ENCODE measurements around the gene COPS6.

Gene COPS6

DNA sequence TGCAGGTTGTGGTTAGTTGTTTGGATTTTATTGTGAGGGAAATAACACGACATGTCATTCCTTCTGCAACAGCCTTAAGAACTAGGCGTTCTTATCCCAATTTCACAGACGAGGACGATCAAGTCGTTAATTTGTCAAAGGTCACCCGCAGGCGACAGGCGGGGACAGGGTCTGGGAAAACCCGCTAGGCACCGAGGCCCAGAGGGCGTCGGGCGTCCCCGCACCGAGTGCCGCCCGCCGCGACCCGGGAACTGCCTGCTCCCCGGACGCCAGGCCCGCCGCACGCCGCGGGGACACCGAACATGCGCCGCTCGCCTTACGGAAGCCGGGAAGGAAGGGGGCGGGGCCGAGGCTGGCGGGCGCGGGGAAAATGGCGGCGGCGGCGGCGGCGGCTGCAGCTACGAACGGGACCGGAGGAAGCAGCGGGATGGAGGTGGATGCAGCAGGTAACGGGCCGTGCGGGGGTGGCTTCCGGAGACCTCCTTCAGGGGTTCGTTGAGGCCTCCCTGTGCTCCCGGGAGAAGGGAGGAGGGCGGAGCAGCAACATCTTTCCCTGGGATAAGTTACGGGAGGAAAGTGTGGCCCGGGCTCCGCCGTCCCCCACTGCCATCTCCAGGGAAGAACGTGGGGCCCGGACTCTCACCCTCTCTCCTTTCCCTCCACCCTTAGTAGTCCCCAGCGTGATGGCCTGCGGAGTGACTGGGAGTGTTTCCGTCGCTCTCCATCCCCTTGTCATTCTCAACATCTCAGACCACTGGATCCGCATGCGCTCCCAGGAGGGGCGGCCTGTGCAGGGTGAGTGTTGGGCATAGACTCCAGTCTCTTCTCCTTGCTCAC lies at the start of gene COPS6:
TSS of gene COPS6 (plus strand) at position 349 of the 837 bp plus-strand sequence. CDS start at position 371, 22 bp downstream.
- DNase-seq = peak; percentile 72

DNA sequence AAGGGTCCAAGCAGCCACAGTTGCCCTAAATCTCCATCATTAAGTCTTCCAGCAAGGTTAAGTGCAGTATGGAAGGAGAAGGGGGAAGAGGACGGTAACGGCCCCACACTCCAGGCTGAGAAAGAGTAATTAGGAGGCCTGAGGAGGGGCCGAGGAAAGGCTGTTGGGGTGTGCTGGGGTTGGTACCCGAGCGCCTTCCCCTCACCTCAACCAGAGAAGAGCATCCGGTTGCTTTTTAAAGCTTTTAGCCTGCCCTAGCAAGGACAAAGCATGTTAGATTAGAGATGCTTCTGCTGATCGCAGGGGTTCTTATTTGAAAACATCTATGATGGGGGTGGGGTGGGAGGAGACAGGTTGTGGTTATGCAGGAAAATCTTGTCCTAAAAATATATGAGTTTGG lies 48.2 kb upstream of the COPS6 start:
- DNase-seq = no peak

DNA sequence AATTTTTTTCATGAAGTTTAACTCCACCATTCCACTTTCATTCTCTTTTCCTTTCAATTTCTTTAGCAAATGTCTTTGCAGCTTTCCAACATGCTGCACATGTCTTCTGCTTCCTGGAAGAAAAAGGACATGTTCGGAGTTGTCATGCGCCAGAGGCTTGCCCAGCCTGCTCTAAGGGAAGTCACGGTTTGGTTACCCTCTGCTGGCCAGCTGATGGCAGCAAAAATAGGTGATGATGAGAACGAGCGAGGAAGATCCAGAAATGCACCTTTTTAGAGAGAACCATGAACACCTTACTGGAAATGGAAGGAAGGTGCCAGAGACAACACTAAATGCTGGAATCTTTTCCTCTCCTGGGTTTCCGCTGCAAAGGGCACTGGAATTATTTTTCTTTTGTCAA lies 44.1 kb upstream of the COPS6 start:
- no peak for DNase-seq

DNA sequence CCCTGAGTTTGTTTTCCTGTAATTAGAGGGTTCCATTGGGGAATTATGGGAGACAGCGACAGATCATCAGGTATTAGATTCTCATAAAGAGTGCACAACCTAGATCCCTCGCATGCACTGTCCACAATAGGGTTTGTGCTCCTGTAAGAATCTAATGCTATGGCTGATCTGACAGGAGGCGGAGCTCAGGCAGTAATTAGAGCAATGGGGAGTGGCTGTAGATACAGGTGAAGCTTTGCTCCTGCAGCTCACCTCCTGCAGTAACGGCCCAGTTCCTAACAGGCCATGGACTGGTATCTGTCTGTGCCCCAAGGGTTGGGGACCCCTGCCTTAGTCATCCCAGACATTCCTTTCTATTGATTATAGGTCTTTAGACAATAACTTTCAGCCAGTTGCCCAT lies 40.1 kb upstream of the COPS6 start:
- DNase-seq = no peak

DNA sequence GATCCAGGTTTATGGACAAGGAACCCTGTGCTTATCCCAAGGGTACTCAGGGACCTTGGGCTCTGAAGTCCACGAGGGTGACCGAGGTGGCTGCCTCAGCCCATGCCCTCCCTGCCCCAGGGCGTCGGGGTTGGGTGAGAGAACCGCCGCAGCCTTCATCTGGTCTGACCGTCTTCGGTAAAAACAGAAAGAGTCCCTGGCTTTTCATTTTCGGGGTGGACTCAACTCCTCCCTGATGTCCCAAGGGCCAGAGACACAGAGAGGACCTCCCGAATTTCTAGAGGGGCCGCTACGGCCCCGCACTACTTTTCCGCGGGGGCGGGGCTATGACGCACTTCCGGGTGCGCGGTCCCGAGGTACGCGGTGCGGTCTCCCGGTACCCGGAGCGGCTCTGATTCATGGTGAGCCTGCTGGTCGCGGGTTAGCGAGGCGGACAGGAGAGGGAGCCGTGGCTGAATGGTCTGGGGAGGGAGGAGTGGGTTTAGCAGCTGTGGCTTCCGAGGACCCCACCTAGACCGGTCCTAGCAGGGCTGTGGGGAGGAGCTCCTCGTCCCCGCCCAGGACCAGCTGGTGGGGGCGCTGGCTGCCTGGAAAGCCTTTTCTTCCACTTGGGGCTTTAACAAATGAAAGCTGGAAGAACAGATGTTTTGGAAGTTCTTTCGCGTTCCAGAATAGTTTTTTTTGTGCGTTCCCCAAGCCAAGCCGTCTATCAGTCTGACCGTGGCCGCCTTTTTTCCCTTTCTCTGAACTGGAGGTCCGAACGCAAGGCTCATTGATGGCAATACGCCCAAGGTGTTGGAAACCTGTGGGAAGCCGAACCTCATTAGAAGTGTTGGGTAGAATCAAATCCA lies 39.1 kb upstream of the COPS6 start, which contains the start of gene ZSCAN21:
TSS of gene ZSCAN21 (plus strand) at position 334 of the 851 bp plus-strand sequence. CDS start 7,233 bp downstream, outside the sequence.
- peak; percentile 79 for DNase-seq

DNA sequence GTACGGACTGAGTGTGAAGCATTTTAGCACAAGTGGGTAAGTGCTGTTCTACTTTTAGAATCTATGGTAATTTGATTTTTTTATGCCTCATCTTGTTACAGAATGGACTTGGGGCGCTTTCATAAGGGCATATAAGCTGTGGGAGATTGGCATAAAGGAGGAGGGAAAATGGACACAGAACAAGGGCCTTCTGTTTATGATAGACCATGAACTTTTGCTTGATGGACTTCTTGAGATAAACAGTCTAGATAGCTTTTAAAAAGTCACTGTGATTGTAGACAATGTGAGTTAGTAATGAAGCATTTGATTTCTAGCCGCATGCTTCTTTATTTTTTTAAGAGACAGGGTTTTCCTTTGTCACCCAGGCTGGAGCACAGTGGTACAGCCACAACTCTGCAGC lies 37.2 kb upstream of the COPS6 start:
- no peak for DNase-seq

DNA sequence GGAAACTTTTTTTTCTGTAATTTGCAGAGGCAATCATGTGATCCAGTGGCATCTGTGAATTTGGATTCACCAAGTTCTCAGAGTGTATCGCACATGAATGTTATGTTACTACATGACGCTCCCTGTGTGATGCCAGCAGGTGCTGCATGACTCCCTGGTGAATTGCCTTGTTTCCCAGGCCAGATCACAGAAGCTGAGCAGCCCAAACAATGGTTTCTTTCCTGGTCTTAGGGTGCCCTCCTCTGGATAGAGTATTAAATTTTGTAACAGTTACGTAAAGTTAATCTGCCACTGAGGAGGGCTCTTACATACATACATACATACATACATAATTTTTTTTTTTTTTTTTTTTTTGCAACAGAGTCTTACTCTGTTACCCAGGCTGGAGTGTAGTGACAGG lies 35.6 kb upstream of the COPS6 start:
- peak; percentile 51 for DNase-seq

DNA sequence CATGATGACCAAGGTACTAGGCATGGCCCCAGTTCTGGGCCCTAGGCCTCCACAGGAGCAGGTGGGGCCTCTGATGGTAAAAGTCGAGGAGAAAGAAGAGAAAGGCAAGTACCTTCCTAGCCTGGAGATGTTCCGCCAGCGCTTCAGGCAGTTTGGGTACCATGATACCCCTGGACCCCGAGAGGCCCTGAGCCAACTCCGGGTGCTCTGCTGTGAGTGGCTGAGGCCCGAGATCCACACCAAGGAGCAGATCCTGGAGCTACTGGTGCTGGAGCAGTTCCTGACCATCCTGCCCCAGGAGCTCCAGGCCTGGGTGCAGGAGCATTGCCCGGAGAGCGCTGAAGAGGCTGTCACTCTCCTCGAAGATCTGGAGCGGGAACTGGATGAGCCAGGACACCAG lies 31.8 kb upstream of the COPS6 start:
- no peak for DNase-seq

DNA sequence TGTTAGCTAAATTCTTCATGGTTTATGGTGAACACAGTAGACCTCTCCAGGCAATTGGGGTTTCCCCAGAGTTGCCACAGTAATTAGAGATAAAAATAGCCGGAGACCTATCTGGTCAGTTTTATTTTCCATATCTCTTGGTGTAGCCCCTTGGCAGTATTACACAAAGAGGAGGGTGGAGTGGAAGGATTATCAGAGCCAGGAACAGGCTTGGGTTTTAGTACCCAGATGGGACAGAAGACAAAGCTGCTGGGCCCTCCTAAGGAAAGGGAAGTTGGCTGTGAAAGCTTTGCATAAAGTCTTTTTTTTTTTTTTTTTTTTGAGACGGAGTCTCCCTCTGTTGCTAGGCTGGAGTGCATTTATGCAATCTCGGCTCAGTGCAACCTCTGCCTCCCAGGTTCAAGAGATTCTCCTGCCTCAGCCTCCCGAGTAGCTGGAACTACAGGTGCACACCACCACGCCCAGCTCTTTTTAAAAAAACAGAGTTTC lies 29.5 kb upstream of the COPS6 start:
- no peak for DNase-seq

DNA sequence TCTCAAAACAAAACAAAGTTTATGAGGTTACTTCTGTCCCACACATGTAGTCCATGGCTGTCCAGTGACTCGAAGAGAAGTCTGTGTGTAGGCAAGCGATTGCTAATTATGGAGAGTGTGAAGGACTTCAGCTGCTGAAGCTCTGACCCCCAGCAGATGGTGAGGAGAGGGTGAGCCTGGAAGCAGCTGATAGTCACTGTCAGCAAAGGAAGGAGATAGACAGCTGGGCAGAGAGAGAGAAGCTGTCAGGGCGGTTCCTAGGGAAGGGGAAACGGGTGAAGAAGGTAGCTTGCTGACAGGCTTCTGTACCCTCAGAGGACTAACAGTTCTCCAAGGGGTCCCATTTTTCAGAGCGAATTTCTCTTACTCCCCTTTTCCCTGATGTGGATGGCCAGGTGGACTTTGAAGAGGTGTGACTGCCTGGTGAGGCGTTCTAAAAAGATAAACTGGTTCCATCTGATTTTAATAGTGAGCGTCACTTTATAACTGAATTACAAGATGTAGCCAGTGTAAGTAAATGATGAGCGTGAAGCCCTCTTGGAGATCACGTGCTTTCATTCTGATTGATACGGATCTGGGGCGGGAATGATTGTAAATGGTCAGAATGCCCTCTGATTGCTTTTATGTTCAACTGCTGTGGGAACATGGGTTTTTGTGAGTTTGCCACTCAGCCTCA lies 27.1 kb upstream of the COPS6 start:
- DNase-seq = no peak

DNA sequence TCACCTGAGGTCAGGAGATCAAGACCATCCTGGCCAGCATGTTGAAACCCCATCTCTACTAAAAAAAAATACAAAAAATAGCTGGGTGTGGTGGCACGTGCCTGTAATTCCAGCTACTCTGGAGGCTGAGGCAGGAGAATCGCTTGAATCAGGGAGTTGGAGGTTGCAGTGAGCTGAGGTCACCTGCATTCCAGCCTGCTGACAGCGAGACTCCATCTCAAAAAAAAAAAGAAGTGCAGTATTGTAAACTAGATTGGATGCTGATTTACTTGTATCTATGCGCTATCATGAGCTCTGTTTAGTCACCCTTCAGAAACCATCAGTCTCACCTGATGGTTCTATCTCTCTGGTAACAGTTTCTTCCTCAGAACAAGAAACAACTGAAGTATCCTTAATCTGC lies 25.4 kb upstream of the COPS6 start:
- DNase-seq = no peak

DNA sequence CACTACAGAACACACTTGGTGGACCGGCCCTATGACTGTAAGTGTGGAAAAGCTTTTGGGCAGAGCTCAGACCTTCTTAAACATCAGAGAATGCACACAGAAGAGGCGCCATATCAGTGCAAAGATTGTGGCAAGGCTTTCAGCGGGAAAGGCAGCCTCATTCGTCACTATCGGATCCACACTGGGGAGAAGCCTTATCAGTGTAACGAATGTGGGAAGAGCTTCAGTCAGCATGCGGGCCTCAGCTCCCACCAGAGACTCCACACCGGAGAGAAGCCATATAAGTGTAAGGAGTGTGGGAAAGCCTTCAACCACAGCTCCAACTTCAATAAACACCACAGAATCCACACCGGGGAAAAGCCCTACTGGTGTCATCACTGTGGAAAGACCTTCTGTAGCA lies 24.6 kb upstream of the COPS6 start:
- DNase-seq = no peak

DNA sequence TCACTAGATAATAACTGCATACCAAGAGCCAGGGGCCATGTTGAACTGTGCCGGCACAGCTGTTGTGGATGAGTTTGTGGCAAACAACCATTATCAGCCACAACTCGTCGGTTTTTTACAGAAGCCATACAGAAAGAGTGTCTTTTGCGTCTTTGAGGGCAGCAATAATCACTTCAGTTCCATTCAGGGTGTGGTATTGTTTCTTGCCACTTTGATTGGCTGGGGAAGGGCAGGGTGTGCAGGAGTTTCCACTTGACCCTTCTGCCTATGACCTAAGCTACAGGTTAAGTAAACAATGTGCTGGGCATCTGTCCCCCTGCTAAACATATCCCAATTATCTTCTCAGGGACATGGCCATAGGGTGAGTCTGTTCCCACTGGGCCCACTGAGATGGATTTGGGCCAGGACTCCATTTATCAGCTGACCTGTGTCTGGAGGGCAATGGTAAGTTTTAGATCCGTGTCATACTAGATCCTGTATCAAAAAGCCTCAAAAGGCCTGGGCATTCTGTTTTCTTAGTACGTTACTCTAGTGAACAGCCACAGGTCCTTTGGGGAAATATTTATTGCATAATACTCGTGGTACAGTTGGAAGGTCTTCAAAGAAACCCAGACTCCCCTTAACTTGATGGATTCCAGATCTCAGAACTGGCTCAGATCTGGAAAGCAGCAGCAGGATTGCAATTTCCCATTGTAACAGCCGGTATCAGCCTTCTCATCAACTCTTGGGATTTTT lies 23.1 kb upstream of the COPS6 start:
- no peak for DNase-seq

DNA sequence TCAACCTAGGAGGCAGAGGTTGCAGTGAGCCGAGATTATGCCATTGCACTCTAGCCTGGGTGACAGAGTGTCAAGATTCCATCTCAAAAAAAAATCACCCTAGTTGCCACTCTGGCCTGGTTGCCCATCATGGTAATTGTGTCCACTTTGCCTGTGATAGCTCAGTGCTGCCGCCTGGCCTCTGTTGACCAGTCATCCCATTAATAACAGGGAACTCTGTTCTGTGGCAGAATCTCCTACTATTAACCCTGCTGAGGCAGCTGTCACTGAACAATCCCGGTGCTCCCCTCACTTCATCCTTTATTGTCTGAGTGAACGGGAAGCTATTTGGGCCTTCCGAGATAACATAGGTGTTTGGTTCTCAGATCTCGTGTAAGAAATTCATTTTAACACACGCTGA lies 21.8 kb upstream of the COPS6 start:
- no peak for DNase-seq

DNA sequence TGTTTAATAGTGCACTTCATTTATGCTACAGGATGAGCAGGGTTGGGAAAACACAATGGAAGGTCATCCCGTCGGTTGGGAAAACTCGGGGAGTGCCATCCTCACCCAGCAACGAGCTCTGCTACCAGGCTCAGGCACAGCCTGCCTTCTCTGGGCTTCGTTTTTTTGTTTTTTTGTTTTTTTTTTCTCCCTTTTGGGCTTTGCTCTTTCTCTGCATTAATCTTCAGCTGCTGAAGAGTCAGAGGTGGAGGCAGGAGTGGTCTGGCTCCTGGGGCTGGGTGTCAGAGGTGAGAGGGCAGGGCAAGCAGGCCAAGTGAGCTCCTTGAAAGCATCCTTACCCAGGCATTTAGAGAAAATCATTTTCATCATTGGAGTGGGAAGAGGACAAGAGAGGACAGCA lies 18.8 kb upstream of the COPS6 start:
- no peak for DNase-seq

DNA sequence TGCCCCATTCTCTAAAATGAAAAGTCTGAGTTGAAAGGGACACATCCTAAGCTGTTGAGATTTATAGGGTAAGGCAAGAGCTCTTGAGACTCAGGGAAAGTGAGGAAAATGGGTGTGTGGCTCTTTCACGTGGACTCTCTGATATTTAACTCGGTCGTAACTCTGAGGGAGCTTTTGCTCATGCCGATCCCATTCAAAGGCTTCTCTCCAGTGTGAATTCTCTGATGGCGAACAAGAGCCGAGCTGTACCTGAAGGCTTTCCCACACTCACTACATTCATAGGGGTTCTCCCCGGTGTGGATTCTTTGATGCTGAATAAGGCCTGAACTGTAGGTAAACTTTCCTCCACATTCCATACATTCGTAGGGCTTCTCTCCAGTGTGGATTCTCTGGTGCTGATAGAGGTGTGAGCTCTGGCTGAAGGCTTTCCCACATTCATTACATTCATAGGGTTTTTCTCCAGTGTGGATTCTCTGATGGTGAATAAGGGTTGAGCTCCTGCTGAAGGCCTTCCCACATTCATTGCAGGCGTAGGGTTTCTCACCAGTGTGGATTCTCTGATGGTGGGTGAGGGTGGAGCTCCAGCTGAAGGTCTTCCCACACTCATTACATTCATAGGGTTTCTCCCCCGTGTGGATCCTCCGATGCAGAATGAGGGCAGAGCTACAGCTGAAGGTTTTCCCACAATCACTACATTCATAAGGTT lies 17.6 kb upstream of the COPS6 start:
- DNase-seq = no peak

DNA sequence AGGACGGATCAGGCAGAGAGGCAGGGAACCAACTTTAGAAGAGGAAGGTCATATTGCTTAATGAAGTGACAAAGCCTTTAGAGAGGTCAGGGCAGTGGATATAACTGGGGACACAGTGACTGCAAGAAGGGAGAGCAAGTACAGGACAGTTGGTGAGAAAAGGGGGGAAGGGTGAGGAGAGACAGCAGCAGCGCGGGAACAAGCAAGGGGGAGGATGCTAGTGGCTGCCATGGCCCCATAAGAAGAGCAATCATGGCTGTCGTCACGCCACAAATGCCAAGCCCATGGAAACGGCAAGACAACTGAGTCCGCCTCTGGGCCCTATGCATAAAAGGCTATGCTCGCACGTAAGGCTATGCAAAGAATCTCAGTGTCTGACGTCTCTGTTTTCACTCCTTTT lies 16.3 kb upstream of the COPS6 start:
- DNase-seq = no peak

DNA sequence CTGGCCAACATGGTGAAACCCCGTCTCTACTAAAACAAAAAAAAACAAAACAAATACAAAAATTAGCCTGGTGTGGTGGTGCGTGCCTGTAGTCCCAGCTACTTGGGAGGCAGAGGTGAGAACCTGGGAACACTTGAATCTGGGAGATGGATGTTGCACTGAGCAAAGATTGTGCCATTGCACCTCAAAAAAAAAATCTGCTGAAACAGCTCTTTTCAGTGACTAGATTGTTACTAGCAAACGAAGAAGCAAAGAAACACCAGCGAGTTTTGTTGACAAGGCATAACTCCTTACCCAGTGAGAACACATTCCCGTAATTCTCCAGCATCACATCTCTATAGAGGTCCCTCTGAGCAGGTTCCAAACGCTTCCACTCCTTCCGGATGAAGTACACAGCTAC lies 13.9 kb upstream of the COPS6 start:
- no peak for DNase-seq

DNA sequence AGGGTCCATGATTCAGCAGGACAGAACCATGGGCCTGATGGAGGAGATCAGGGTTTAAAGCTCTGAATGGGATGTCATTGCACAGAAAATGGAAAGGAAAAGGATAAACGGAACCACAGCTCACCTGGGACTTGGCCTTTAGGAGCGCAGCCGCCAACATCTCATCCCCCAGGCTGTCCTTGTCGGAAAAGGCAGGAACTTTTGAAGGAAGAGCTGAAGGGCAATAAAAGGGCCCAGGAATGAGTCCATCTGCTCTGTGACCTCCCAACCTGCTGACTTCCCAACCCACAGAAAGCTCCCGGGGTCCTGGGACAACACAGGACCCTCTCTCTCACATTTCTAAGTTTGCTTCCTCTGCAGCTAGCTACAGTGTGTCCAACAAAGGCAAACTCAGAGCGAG lies 13.4 kb upstream of the COPS6 start:
- DNase-seq = no peak

DNA sequence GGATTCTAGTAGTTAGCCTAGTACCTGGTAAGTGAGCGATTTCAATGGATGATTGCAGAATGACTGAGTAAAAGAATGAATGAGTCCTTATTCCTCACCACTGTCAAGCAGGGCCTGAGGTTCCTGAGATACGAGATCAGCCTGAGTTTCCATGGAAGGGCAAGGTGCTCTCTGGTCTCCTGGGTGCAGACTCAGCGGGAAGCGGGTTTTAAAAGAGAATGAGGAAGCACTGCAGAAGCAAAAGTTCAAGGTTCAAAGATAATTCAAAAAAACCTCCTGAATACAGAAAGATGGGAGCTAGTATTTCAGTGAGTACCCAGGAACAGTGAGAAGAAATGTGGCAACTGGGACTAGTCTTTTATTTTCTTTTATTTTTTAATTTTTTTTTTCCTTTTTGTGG lies 11.6 kb upstream of the COPS6 start:
- no peak for DNase-seq

DNA sequence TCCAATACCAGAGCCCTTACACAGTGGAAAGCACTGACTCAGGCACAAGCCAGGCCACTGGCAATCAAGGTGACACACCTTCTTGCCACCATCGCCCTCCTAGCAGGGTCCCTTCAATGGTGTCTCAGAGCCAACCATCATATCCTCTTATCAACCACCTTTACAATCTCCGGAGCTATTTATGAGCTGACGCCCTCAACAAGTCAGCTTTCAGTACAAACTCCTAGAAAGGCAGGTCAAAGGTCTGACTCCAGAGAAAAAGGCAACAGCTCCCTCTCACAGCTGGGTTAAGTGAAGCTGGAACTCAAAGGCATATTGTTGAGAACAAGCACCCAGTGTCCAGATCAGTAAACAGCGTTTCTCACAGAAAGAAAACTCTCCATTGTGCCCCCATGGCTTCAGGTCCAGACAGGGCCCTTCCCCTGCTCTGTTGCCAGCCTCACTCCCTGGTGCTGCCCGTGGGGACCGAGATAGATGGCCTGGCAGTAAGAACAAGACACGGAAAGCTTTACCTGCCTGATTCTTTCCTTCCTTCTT lies 9.7 kb upstream of the COPS6 start:
- DNase-seq = no peak
